GM13976 (cell line): ENCODE measurements around the gene RERE.

Experiments
- DNase-seq: peaks from one replicate; pipeline ENCODE4 v3.0.0; 2012; ENCODE audit warnings: low spot score
- in situ Hi-C: fragments of 300-500 bp; cut with MboI; formaldehyde crosslinking; loops from one replicate; pipeline ENCODE4 v1.12.0; 2022; ENCODE audit warnings: low sequenced_read_pairs, mixed read lengths, inconsistent platforms; ENCODE audit not compliant: unreplicated experiment
- TF ChIP-seq, protein P1 (sequence below): IDR thresholded peaks from 2 replicates; pipeline ENCODE4 v1.5.1; 2012; ENCODE audit warnings: borderline replicate concordance, mild to moderate bottlenecking; ENCODE audit not compliant: insufficient read depth; ENCODE audit errors: extremely low read depth, missing control alignments, control extremely low read depth

Gene RERE

GRCh38 chr1:8632102-8632501, 185.3 kb downstream of the RERE start:
- in situ Hi-C loops = no loop called here
- TF ChIP-seq, protein P1, sequence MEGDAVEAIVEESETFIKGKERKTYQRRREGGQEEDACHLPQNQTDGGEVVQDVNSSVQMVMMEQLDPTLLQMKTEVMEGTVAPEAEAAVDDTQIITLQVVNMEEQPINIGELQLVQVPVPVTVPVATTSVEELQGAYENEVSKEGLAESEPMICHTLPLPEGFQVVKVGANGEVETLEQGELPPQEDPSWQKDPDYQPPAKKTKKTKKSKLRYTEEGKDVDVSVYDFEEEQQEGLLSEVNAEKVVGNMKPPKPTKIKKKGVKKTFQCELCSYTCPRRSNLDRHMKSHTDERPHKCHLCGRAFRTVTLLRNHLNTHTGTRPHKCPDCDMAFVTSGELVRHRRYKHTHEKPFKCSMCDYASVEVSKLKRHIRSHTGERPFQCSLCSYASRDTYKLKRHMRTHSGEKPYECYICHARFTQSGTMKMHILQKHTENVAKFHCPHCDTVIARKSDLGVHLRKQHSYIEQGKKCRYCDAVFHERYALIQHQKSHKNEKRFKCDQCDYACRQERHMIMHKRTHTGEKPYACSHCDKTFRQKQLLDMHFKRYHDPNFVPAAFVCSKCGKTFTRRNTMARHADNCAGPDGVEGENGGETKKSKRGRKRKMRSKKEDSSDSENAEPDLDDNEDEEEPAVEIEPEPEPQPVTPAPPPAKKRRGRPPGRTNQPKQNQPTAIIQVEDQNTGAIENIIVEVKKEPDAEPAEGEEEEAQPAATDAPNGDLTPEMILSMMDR = no peak
- DNase-seq = no peak

DNA sequence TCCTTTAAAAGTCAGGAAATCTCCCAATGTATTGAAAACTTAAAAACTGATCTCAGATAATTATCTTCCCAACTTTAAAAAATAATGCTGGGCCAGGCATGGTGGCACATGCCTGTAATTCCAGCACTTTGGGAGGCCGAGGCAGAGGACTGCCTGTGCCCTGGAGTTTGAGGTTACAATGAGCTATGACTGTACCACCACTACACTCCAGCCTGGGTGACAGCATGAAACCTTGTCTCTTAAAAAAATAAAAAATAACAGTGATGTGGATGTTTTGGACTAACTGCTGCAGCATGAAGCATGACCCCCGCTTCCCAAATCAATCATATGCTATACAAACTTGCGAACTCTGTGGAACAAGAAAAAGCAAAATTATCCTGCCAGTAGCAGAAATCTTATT, 186.3 kb downstream of the RERE start:
- TF ChIP-seq, protein P1 = no peak
- DNase-seq = no peak
- in situ Hi-C loops = no loop called here

- in situ Hi-C loops = no loop called here
- DNase-seq = peak; percentile 63
- TF ChIP-seq, protein P1 = no peak
Observed at GRCh38 chr1:8629241-8630091, 188.0 kb downstream of the RERE start.

DNA sequence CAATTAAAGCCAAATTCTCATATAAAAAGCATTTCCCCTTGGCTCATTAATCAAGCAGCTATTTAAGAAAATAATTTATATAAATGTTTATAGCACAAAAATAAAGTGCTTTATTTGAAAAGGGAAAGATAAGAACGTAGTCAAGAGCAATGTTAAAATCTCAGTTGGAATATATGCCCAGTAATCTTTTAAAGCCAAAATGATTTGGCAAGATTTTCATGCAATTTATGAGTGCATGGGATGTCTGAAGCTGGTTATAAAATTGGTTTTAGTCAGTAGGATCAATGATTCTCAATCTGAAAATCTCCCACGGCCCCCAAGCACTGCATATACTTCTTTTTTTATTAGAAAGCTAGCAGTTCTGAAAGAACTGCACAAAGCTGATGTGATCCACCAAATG, 188.8 kb downstream of the RERE start:
- in situ Hi-C loops = no loop called here
- TF ChIP-seq, protein P1 = no peak

GRCh38 chr1:8627728-8628127, 189.7 kb downstream of the RERE start:
- no peak for DNase-seq
- in situ Hi-C loops = no loop called here
- TF ChIP-seq, protein P1 = no peak

More for the DNA sequence above, 188.8 kb downstream of the RERE start:
- no peak for DNase-seq

- in situ Hi-C loops = no loop called here
- DNase-seq = no peak
- TF ChIP-seq, protein P1 = no peak
Observed at GRCh38 chr1:8625981-8626898, 191.2 kb downstream of the RERE start.
